Mucosa of rectum (tissue), 2 donors: Measurements from ENCODE around the gene PIGL.

ENCODE experiments used
- H3K27ac ChIP-seq, 2 donors: one replicate each; pipeline ENCODE4 v1.7.0; 2013; ENCODE audit warnings: inconsistent platforms in 2 of 2, low read depth in 2 of 2, low read length in 2 of 2
- H3K27me3 ChIP-seq, 2 donors: one replicate each; pipeline ENCODE4 v1.7.0; 2013; ENCODE audit warnings: low read length in 2 of 2; ENCODE audit not compliant: control insufficient read depth in 2 of 2, insufficient read depth in 2 of 2
- H3K36me3 ChIP-seq, 2 donors: one replicate each; pipeline ENCODE4 v1.7.0; 2013; ENCODE audit warnings: low read length in 2 of 2; ENCODE audit not compliant: control insufficient read depth in 2 of 2, insufficient read depth in 2 of 2
- H3K4me1 ChIP-seq, 2 donors: one replicate each; pipeline ENCODE4 v1.7.0; 2013; ENCODE audit warnings: low read length in 2 of 2, mild to moderate bottlenecking in 1 of 2; ENCODE audit not compliant: control insufficient read depth in 2 of 2, insufficient read depth in 2 of 2
- H3K4me3 ChIP-seq, 2 donors: one replicate each; pipeline ENCODE4 v1.7.0; 2013; ENCODE audit warnings: low read length in 2 of 2
- H3K9ac ChIP-seq, 2 donors: one replicate each; pipeline ENCODE4 v1.7.0; 2013; ENCODE audit warnings: low read length in 2 of 2, low read depth in 1 of 2, mild to moderate bottlenecking in 1 of 2
- H3K9me3 ChIP-seq, 2 donors: one replicate each; pipeline ENCODE4 v1.7.0; 2013; ENCODE audit warnings: low read length in 2 of 2; ENCODE audit not compliant: control insufficient read depth in 2 of 2
- donor health status: healthy.
- donor health status: Normal muscosa, but diverticular disease.

Gene PIGL

DNA sequence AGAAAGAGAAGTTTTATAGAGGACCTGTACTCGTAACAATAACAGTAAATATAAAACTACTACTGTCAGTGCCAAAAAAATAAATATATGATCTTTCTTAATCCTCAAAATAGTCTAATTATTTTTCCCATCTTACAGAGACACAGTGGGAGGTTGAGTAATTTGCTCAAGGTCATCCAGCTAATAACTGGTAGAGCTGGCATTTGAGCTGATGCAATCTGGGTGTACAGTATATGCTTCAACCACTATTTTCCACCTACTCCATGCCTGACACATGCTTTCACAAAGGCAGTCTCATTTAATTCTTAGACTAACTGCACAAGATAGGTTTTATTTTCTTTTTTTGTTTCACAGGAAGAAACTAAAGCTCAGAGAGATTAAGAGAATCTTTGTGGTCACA, 33.6 kb downstream of the PIGL start:
- no peak overlapping the region for H3K9ac ChIP-seq
- no peaks in the 10 kb centered on the region for H3K36me3 ChIP-seq
- no peak overlapping the region for H3K4me3 ChIP-seq
- no peaks in the 10 kb centered on the region for H3K27me3 ChIP-seq
- H3K9me3 ChIP-seq = no peaks in the 10 kb centered on the region
- no peak overlapping the region for H3K27ac ChIP-seq
- peaks cover 12 to 33% of the 10 kb centered on the region in 2 donors for H3K4me1 ChIP-seq

DNA sequence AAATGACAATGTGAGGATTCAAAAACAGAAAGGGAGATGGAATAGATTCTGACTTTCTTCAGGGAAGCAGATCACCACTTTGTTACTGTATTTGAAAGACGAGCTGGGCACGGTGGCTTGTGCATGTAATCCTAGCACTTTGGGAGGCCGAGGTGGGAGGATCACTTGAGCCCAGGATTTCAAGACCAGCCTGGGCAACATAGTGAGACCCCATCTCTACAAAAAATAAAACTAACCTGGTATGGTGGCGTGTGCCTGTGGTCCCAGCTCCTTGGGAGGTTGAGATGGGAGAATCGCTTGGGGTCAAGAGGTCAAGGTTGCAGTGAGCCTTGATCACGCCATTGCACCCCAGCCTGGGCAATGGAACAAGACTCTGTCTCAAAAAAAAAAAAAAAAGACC, 34.0 kb downstream of the PIGL start:
- Histone ChIP-seq H3K4me3 (no peak overlapping the region), H3K4me1 (peaks cover 16 to 36% of the 10 kb centered on the region in 2 donors), H3K9ac (no peak overlapping the region), H3K36me3 (no peaks in the 10 kb centered on the region), H3K9me3 (no peaks in the 10 kb centered on the region), H3K27ac (no peak overlapping the region), H3K27me3 (no peaks in the 10 kb centered on the region)

DNA sequence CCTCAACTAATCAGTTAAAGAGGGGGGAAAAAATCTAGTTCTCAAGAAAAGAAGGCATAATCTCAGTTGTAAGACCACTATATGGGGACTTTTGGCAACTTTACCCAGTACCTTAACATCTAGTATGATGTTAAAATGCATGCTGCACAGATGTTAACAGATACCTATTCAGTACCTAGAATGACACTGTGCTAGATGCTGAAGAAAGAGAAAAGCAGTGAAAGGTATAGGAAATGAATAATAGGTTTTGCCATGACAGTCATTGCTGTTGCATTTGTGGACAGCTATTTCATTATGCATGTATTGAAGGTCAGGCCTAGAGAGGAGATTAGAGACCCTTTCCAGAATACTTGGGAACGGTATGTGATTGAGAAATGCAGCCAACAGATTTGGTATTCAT, 34.5 kb downstream of the PIGL start:
- H3K4me3 ChIP-seq = no peak overlapping the region
- H3K27ac ChIP-seq = no peak overlapping the region
- no peaks in the 10 kb centered on the region for H3K36me3 ChIP-seq
- no peaks in the 10 kb centered on the region for H3K9me3 ChIP-seq
- H3K4me1 ChIP-seq = peaks cover 18 to 39% of the 10 kb centered on the region in 2 donors
- H3K9ac ChIP-seq = no peak overlapping the region
- no peaks in the 10 kb centered on the region for H3K27me3 ChIP-seq

DNA sequence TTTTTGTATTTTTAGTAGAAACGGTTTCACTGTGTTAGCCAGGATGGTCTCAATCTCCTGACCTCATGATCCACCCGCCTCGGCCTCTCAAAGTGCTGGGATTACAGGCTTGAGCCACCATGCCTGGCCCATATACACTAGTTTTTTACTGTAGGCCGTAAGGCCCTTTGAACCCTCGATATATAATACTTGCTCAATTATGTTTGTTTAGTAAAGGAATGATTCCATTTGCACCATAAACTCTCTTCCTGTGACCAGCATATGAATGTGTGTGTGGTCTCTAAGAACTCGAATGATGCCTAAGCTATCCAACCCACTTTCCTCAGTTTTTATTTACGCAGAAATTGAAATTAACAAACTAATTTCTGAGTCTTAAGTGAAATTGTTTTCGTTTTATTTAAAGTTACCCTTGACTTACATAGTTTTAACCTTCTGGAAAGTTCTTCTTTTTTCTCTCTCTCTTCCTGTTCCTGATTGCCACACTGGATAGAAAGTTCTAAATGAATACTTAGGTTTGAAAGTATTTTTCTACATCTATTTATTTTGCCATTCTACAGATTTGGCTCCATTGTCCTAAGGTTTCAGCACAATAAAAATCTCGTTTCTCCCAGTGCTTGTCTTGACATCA, 37.9 kb downstream of the PIGL start:
- peak overlapping the region; percentile 84 to 91 for H3K27ac ChIP-seq
- H3K9me3 ChIP-seq = no peaks in the 10 kb centered on the region
- H3K36me3 ChIP-seq = peaks cover 0 to 2% of the 10 kb centered on the region in 2 donors
- peak overlapping the region in 1 of 2 donors; percentile 23 for H3K4me3 ChIP-seq
- peak overlapping the region in 1 of 2 donors; percentile 61 for H3K9ac ChIP-seq
- no peaks in the 10 kb centered on the region for H3K27me3 ChIP-seq
- H3K4me1 ChIP-seq = peaks cover 12 to 28% of the 10 kb centered on the region in 2 donors

DNA sequence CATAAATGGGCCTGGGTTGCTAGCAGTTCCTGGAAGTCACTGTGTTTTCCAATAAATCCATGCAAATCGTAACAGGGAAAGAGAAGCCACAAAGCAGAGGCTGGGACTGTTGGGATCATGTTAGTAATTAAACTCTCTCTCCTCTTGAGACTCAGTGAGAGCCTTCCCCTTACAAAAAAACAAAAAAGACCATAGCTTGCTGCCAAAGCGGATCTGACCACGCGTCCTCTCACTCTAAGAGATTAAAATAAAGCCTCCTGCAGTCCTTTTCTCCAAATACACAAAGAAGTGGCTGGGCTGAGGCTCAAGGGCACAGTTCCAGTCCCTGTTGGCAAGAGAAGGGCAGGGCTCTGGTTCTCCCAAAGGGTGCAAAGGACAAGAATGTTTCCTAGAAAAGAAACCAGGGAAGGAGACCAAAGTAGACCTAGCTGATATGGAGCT, 38.5 kb downstream of the PIGL start:
- peak overlapping the region; percentile 26 to 55 for H3K4me3 ChIP-seq
- H3K27me3 ChIP-seq = no peaks in the 10 kb centered on the region
- H3K36me3 ChIP-seq = peaks cover 0 to 2% of the 10 kb centered on the region in 2 donors
- peaks cover 12 to 26% of the 10 kb centered on the region in 2 donors for H3K4me1 ChIP-seq
- peak overlapping the region; percentile 84 to 91 for H3K27ac ChIP-seq
- no peaks in the 10 kb centered on the region for H3K9me3 ChIP-seq
- H3K9ac ChIP-seq = peak overlapping the region; percentile 43 to 61

DNA sequence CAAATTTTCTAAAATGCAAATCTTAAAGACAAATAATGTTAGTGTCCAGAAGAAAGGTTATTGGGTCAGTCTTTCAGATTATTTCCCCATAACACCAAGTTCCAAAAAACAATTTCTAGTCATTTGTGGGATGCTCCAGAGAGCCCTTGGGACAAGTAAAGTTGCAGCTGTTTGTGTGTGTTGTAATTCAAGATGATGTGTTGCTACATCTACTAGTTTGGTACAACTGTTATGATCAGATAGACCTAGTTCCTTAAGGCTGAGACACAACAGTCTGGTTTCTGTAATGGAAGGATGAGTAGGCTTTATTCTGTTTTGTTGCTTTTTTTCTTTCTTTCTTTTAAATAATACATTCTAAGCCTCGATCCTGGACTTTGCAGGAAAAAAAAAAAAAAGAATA, 41.9 kb downstream of the PIGL start:
- no peaks in the 10 kb centered on the region for H3K27me3 ChIP-seq
- H3K9me3 ChIP-seq = no peaks in the 10 kb centered on the region

DNA sequence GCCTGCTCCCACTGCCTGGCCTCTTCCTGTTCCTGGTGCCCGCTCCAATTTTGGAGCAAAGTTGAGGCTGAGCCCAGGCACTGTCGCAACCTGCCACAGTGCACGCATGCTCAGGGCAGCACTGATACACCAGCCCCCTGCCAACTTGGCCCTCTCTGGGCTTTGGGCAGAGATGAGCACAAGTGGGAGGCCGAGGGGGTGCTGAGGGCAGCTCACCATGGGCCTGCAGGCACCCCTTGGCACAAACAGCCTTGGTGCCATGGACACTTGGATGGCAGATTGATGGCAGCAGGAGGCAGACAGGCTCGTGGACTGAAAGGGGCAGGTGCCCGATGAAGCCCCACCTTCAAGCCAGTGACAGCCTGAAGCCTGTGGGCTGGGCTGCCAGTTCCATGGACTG, 42.9 kb downstream of the PIGL start:
- peak overlapping the region in 1 of 2 donors; percentile 7 for H3K4me3 ChIP-seq
- H3K9me3 ChIP-seq = no peaks in the 10 kb centered on the region
- H3K9ac ChIP-seq = no peak overlapping the region
- H3K27me3 ChIP-seq = no peaks in the 10 kb centered on the region
- H3K27ac ChIP-seq = no peak overlapping the region
- H3K36me3 ChIP-seq = peaks cover 0 to 2% of the 10 kb centered on the region in 2 donors
- H3K4me1 ChIP-seq = peaks cover 12 to 19% of the 10 kb centered on the region in 2 donors

More for the DNA sequence above, 41.9 kb downstream of the PIGL start:
- no peak overlapping the region for H3K4me3 ChIP-seq
- no peak overlapping the region for H3K9ac ChIP-seq
- peaks cover 12 to 21% of the 10 kb centered on the region in 2 donors for H3K4me1 ChIP-seq
- H3K36me3 ChIP-seq = peaks cover 0 to 2% of the 10 kb centered on the region in 2 donors
- H3K27ac ChIP-seq = no peak overlapping the region

DNA sequence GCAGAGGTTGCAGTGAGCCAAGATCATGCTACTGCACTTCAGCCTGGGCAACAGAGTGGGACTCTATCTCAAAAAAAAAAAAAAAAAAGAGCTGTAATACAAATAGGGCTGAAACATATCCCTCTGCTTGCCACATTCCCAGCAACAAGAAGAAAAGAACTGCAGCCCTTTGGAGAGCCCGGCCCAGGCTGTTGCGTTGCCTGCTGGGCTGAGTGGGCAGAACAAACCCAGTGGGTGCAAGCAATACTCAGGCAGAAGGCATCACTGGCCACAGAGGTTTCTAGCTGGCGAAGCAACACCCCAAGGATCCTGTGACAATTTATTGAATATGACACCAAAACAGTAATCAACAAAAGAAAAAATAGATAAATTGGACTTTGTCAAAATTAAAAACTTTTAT, 44.0 kb downstream of the PIGL start:
- H3K9me3 ChIP-seq = no peaks in the 10 kb centered on the region
- no peaks in the 10 kb centered on the region for H3K27me3 ChIP-seq
- H3K36me3 ChIP-seq = peaks cover 0 to 2% of the 10 kb centered on the region in 2 donors
- peaks cover 5 to 9% of the 10 kb centered on the region in 2 donors for H3K4me1 ChIP-seq
- no peak overlapping the region for H3K9ac ChIP-seq
- no peak overlapping the region for H3K4me3 ChIP-seq
- H3K27ac ChIP-seq = no peak overlapping the region

DNA sequence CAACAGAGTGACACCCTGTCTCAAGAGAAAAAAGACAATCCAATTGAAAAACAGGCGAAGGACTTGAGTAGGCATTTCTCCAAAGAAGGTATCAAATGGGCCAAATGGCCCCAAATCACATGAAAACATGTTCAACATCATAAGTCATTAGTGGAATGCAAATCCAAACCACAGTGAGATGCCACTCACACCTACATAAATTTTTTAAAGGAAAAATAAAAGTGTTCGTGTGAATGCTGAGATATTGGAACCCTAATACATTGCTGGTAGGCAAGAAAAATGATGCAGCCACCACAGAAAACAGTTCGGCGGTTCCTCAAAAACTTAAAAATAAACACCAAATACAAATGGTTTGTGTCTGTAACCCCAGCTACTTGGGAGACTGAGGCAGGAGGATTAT, 45.2 kb downstream of the PIGL start:
- Histone ChIP-seq H3K4me3 (no peak overlapping the region), H3K36me3 (no peaks in the 10 kb centered on the region), H3K27ac (no peak overlapping the region), H3K4me1 (peaks cover 0 to 5% of the 10 kb centered on the region in 2 donors), H3K9ac (no peak overlapping the region), H3K9me3 (no peaks in the 10 kb centered on the region), H3K27me3 (no peaks in the 10 kb centered on the region)

DNA sequence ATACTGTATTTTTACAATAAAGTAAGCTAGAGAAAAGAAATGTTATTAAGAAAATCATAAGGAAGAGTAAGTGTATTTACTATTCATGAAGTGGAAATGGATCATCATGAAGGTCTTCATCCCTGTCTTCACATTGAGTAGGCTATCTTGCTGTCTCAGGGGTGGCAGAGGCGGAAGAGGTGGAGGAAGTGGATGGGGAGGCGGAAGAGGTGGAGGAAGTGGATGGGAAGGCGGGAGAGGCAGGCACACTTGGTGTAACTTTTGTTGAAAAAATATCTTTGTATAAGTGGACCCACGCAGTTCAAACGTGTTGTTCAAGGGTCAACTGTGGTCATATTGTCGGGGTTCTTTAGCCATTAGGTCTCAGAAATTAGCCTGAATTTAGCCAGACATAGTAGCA, 50.2 kb downstream of the PIGL start:
- H3K27ac ChIP-seq = peak overlapping the region in 1 of 2 donors; percentile 45
- no peak overlapping the region for H3K4me3 ChIP-seq
- H3K27me3 ChIP-seq = no peaks in the 10 kb centered on the region

More for the DNA sequence above, 50.2 kb downstream of the PIGL start:
- no peaks in the 10 kb centered on the region for H3K9me3 ChIP-seq
- H3K9ac ChIP-seq = no peak overlapping the region
- H3K36me3 ChIP-seq = no peaks in the 10 kb centered on the region
- H3K4me1 ChIP-seq = peaks cover 0 to 3% of the 10 kb centered on the region in 2 donors
